ENCODE data around the gene CARMIL1.

CARMIL1 gene

DNA sequence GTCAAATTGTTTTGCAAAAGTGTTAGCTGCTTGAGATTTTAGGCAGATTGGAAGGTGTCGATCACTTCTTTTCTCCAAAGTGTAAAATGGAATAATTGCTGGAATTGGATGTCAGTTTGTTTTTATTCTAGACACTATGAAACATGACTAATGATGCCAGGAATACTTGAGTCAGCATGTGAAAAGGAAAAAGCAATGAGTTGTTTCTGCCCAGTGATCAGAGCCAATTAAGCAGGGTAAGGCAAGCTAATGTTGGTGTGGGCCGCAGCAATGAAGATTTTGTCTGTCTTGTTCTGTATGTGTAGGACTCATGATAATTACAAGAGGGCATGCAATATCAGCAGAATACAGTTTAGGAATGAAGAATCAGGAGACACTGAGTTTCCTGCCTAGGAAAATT lies 110.3 kb downstream of the CARMIL1 start:
- Histone ChIP-seq H3K4ac (ENCODE audit: low read depth in 1 of 2, low read length in 2 of 2) (no peak overlapping the region), H3K4me2 (ENCODE audit: low read length, poor library complexity, severe bottlenecking) (no peak overlapping the region), H3K18ac (ENCODE audit: low read depth in 1 of 2, low read length in 2 of 2) (no peak overlapping the region), H3K27me3 (ENCODE audit: control insufficient read depth in 1 of 2, insufficient read depth in 1 of 2, low read length in 2 of 2) (no peaks in the 10 kb centered on the region), H2BK12ac (ENCODE audit: low read length in 2 of 2) (no peak overlapping the region), H3K79me1 (replicated peaks; ENCODE audit: low read length, poor library complexity, severe bottlenecking) (peaks cover 20% of the 10 kb centered on the region), H2BK5ac (ENCODE audit: low read depth, low read length, poor library complexity, severe bottlenecking) (no peak overlapping the region), H3K23ac (ENCODE audit: low read length in 2 of 2) (no peak overlapping the region), H4K91ac (ENCODE audit: low read length) (no peak overlapping the region), H3K36me3 (ENCODE audit: control insufficient read depth in 1 of 2, insufficient read depth in 2 of 2, low read depth in 1 of 2, low read length in 2 of 2) (no peaks in the 10 kb centered on the region), H3K27ac (ENCODE audit: low read length, poor library complexity, severe bottlenecking) (peak overlapping the region; percentile 11), H2BK15ac (ENCODE audit: low read depth, poor library complexity, severe bottlenecking) (no peak overlapping the region), H4K8ac (ENCODE audit: low read length) (no peak overlapping the region), H3K9ac (ENCODE audit: low read length) (peak overlapping the region; percentile 29), H2AFZ (ENCODE audit: low read depth, low read length) (no peak overlapping the region), H2AK5ac (ENCODE audit: low read length, severe bottlenecking) (no peak overlapping the region), H3K14ac (ENCODE audit: low read length in 2 of 2) (no peak overlapping the region), H3K4me1 (ENCODE audit: control insufficient read depth, insufficient read depth, low read depth, low read length) (peaks cover 3% of the 10 kb centered on the region), H3K9me3 (ENCODE audit: control insufficient read depth, low read length) (no peaks in the 10 kb centered on the region), H3K4me3 (ENCODE audit: insufficient read depth in 1 of 2, low read depth in 1 of 2, low read length in 2 of 2) (no peak overlapping the region), H2BK120ac (ENCODE audit: low read depth, low read length) (no peak overlapping the region)
- WGBS, result 97% methylated on average over 2 of the region's 2 CpGs
- no peak for DNase-seq

DNA sequence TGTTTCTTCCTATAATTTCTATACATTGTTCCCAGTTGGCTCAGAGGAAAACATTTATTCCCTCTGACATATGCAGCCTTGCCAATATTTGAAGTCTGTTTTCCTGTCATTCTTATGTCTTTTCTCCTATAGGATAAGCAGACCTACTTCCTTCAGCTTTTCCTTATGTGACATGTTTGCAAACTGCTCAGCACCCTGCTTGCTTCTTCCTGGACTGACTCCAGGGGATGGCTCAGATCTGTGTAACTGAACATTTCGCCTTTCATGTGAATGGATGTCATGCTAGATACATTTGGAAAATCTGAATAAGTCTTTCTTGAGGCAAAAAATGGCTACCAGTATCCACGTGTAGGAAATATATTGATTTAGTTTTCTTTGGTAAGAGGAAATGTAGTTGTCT lies 113.2 kb downstream of the CARMIL1 start:
- H3K4me3 ChIP-seq (ENCODE audit: insufficient read depth in 1 of 2, low read depth in 1 of 2, low read length in 2 of 2), result no peak overlapping the region
- no peak for DNase-seq
- no peak overlapping the region for H4K8ac ChIP-seq (ENCODE audit: low read length)
- H3K4ac ChIP-seq (ENCODE audit: low read depth in 1 of 2, low read length in 2 of 2), result no peak overlapping the region
- H3K14ac ChIP-seq (ENCODE audit: low read length in 2 of 2), result no peak overlapping the region
- no peak overlapping the region for H2BK12ac ChIP-seq (ENCODE audit: low read length in 2 of 2)
- no peak overlapping the region for H2AK5ac ChIP-seq (ENCODE audit: low read length, severe bottlenecking)
- H3K18ac ChIP-seq (ENCODE audit: low read depth in 1 of 2, low read length in 2 of 2), result no peak overlapping the region
- WGBS, result 92% methylated on average over 1 of the region's 2 CpGs
- H3K79me1 ChIP-seq (replicated peaks; ENCODE audit: low read length, poor library complexity, severe bottlenecking), result peaks cover 30% of the 10 kb centered on the region
- no peak overlapping the region for H2BK120ac ChIP-seq (ENCODE audit: low read depth, low read length)
- H3K4me1 ChIP-seq (ENCODE audit: control insufficient read depth, insufficient read depth, low read depth, low read length), result peaks cover 5% of the 10 kb centered on the region
- no peak overlapping the region for H2BK15ac ChIP-seq (ENCODE audit: low read depth, poor library complexity, severe bottlenecking)
- H3K27me3 ChIP-seq (ENCODE audit: control insufficient read depth in 1 of 2, insufficient read depth in 1 of 2, low read length in 2 of 2), result no peaks in the 10 kb centered on the region
- H3K9me3 ChIP-seq (ENCODE audit: control insufficient read depth, low read length), result no peaks in the 10 kb centered on the region
- peak overlapping the region; percentile 2 for H3K9ac ChIP-seq (ENCODE audit: low read length)
- no peak overlapping the region for H3K4me2 ChIP-seq (ENCODE audit: low read length, poor library complexity, severe bottlenecking)
- no peak overlapping the region for H4K91ac ChIP-seq (ENCODE audit: low read length)
- no peak overlapping the region for H3K27ac ChIP-seq (ENCODE audit: low read length, poor library complexity, severe bottlenecking)
- no peak overlapping the region for H3K23ac ChIP-seq (ENCODE audit: low read length in 2 of 2)
- H2BK5ac ChIP-seq (ENCODE audit: low read depth, low read length, poor library complexity, severe bottlenecking), result no peak overlapping the region
- H2AFZ ChIP-seq (ENCODE audit: low read depth, low read length), result no peak overlapping the region
- no peaks in the 10 kb centered on the region for H3K36me3 ChIP-seq (ENCODE audit: control insufficient read depth in 1 of 2, insufficient read depth in 2 of 2, low read depth in 1 of 2, low read length in 2 of 2)

DNA sequence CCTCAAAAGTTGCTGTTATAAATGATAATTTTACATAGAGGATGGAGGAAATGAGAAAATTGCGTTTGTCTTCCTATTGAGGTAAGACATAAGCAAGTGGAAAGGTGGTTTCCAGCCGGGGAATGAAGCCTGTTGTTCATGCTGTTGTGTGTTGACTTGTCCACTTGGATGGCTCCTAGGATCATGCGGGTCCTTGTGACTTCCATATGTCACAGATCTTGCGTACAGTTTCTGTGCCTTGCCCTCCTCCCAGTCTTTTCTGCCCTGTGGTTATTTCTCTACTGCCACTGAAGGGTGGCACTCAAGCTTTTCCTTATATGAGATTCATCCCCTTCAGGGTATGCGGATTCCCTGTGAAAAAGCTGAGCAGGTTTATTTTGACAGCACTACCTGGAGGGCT lies 116.6 kb downstream of the CARMIL1 start:
- no peak overlapping the region for H2AFZ ChIP-seq (ENCODE audit: low read depth, low read length)
- H2BK12ac ChIP-seq (ENCODE audit: low read length in 2 of 2), result no peak overlapping the region
- no peaks in the 10 kb centered on the region for H3K9me3 ChIP-seq (ENCODE audit: control insufficient read depth, low read length)
- no peak overlapping the region for H4K91ac ChIP-seq (ENCODE audit: low read length)
- H2AK5ac ChIP-seq (ENCODE audit: low read length, severe bottlenecking), result no peak overlapping the region
- 84% methylated on average over 5 of the region's 5 CpGs for WGBS
- no peak overlapping the region for H2BK120ac ChIP-seq (ENCODE audit: low read depth, low read length)
- no peak overlapping the region for H3K18ac ChIP-seq (ENCODE audit: low read depth in 1 of 2, low read length in 2 of 2)
- no peaks in the 10 kb centered on the region for H3K27me3 ChIP-seq (ENCODE audit: control insufficient read depth in 1 of 2, insufficient read depth in 1 of 2, low read length in 2 of 2)
- H3K14ac ChIP-seq (ENCODE audit: low read length in 2 of 2), result no peak overlapping the region
- H3K27ac ChIP-seq (ENCODE audit: low read length, poor library complexity, severe bottlenecking), result no peak overlapping the region
- no peak overlapping the region for H2BK15ac ChIP-seq (ENCODE audit: low read depth, poor library complexity, severe bottlenecking)
- no peak overlapping the region for H3K4ac ChIP-seq (ENCODE audit: low read depth in 1 of 2, low read length in 2 of 2)
- no peaks in the 10 kb centered on the region for H3K36me3 ChIP-seq (ENCODE audit: control insufficient read depth in 1 of 2, insufficient read depth in 2 of 2, low read depth in 1 of 2, low read length in 2 of 2)
- no peak overlapping the region for H3K23ac ChIP-seq (ENCODE audit: low read length in 2 of 2)
- no peak overlapping the region for H4K8ac ChIP-seq (ENCODE audit: low read length)
- no peak overlapping the region for H3K9ac ChIP-seq (ENCODE audit: low read length)
- H3K79me1 ChIP-seq (replicated peaks; ENCODE audit: low read length, poor library complexity, severe bottlenecking), result peaks cover 35% of the 10 kb centered on the region
- H3K4me2 ChIP-seq (ENCODE audit: low read length, poor library complexity, severe bottlenecking), result no peak overlapping the region
- no peak overlapping the region for H2BK5ac ChIP-seq (ENCODE audit: low read depth, low read length, poor library complexity, severe bottlenecking)
- peaks cover 2% of the 10 kb centered on the region for H3K4me1 ChIP-seq (ENCODE audit: control insufficient read depth, insufficient read depth, low read depth, low read length)
- no peak for DNase-seq
- no peak overlapping the region for H3K4me3 ChIP-seq (ENCODE audit: insufficient read depth in 1 of 2, low read depth in 1 of 2, low read length in 2 of 2)

GRCh38 chr6:25397406-25397805 lies 118.2 kb downstream of the CARMIL1 start:
- peaks cover 29% of the 10 kb centered on the region for H3K79me1 ChIP-seq (replicated peaks; ENCODE audit: low read length, poor library complexity, severe bottlenecking)
- no peak overlapping the region for H3K27ac ChIP-seq (ENCODE audit: low read length, poor library complexity, severe bottlenecking)
- H3K18ac ChIP-seq (ENCODE audit: low read depth in 1 of 2, low read length in 2 of 2), result no peak overlapping the region
- no peaks in the 10 kb centered on the region for H3K27me3 ChIP-seq (ENCODE audit: control insufficient read depth in 1 of 2, insufficient read depth in 1 of 2, low read length in 2 of 2)
- no peak overlapping the region for H4K91ac ChIP-seq (ENCODE audit: low read length)
- H2BK120ac ChIP-seq (ENCODE audit: low read depth, low read length), result no peak overlapping the region
- H3K14ac ChIP-seq (ENCODE audit: low read length in 2 of 2), result no peak overlapping the region
- H3K36me3 ChIP-seq (ENCODE audit: control insufficient read depth in 1 of 2, insufficient read depth in 2 of 2, low read depth in 1 of 2, low read length in 2 of 2), result no peaks in the 10 kb centered on the region
- no peak overlapping the region for H3K9ac ChIP-seq (ENCODE audit: low read length)
- H2BK15ac ChIP-seq (ENCODE audit: low read depth, poor library complexity, severe bottlenecking), result no peak overlapping the region
- H3K4ac ChIP-seq (ENCODE audit: low read depth in 1 of 2, low read length in 2 of 2), result no peak overlapping the region
- WGBS, result 71% methylated on average over 1 of the region's 2 CpGs
- no peak overlapping the region for H3K4me2 ChIP-seq (ENCODE audit: low read length, poor library complexity, severe bottlenecking)
- H2AK5ac ChIP-seq (ENCODE audit: low read length, severe bottlenecking), result no peak overlapping the region
- H2BK12ac ChIP-seq (ENCODE audit: low read length in 2 of 2), result no peak overlapping the region
- no peak overlapping the region for H2BK5ac ChIP-seq (ENCODE audit: low read depth, low read length, poor library complexity, severe bottlenecking)
- H3K4me1 ChIP-seq (ENCODE audit: control insufficient read depth, insufficient read depth, low read depth, low read length), result peaks cover 2% of the 10 kb centered on the region
- no peak overlapping the region for H3K23ac ChIP-seq (ENCODE audit: low read length in 2 of 2)
- no peak for DNase-seq
- no peak overlapping the region for H4K8ac ChIP-seq (ENCODE audit: low read length)
- no peak overlapping the region for H2AFZ ChIP-seq (ENCODE audit: low read depth, low read length)
- no peaks in the 10 kb centered on the region for H3K9me3 ChIP-seq (ENCODE audit: control insufficient read depth, low read length)
- no peak overlapping the region for H3K4me3 ChIP-seq (ENCODE audit: insufficient read depth in 1 of 2, low read depth in 1 of 2, low read length in 2 of 2)
